Measurements from ENCODE around the gene CTAG1A.
"Not testable (repeated sequence)": the region's sequence is repeated elsewhere in the genome, so short reads cannot be mapped to it uniquely, and the experiment has no call there.

The CTAG1A gene

DNA sequence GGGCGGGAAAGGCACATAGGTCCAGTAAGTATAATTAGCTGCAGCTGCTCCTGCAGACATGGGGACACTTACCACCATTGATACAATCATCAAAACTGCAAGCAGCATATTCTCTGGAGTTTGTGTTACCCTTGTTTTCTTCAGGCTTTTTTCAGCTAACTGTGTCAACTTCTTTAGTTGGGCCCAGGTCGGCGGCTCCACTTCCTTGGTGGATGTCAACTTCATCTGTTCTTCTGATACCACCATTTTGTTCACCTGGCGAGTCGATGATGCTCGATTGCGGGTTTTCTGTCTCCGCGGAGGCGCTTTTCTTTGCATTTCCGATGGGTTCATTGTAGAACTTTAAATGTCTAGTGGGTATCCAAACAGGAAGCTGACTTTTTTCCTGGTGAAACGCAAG lies 26.2 kb downstream of the CTAG1A start:
- DNase-seq (ENCODE audit: low read depth in 1 of 2, low spot score in 1 of 2), result not testable (repeated sequence)

DNA sequence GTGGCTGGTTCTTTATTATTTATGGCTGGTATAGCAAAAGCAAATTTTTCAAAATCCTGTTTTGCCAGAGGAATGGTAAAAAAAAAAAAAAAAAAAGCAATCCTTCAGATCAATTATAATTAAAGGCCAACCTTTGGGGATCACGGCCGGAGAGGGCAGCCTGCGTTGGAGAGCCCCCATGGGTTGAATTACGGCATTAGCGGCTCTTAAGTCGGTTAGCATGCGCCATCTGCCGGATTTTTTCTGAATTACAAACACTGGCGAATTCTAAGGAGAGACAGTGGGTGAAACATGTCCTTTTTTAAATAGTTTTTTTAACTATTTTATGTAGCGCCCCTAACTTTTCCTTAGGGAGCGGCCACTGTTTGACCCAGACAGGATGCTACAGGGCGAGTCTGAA lies 28.7 kb downstream of the CTAG1A start:
- not testable (repeated sequence) for DNase-seq (ENCODE audit: low read depth in 1 of 2, low spot score in 1 of 2)

DNA sequence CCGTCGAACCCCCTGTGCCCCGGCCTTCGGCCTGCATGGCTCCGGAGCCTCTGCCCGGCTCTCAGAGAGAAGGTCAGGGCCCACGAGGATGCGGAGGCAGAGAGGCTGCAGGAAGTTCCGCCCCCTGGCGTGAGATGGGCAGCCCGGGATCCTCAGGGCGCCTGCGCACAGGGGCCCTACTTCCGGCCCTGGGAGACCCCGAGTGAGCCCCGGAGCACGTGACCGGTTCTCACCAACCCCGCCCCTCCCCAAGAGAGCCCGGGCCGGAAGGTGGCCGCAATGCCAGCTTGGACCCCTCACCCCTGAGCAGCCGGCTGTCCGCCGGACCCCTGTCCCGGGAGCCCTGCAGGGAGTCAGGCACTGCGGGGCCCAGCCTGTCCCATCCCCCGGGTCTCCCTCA lies 34.2 kb downstream of the CTAG1A start, which contains the start of gene CTAG1B:
Gene CTAG1B (minus strand): TSS at position 101 of the 400 bp plus-strand sequence. CDS start 64 bp downstream, at position 37.
- not testable (repeated sequence) for DNase-seq (ENCODE audit: low read depth in 1 of 2, low spot score in 1 of 2)

DNA sequence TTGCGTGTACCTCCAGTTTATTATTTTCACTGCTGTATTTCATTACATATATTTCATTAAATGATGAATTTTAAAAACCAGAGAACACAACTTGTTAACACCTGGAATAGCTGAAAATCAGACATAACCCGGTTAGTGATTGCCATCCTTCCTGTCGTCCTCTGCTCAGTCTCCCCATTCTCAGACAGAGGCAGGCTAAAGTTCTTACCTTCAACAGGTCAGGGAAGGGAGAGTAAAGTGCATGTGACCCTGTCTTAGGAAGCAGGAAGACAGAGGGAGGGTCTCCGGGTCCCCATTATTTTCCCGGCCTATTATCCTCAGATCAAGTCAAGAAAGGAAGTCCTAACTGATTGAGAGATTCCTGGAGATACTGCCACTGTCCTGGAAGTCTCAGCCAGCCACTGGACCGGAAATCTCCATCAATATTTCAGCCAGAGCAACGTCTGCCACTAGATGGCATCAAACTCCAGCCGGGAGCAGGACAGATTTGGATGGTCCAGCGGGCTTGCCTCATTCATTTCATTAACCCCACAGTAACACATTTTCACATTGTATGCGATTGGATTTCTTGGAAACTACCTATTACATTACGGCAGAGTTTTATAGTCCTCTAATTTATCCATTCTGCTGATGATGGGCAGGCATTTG lies 36.0 kb downstream of the CTAG1A start:
- not testable (repeated sequence) for DNase-seq (ENCODE audit: low read depth in 1 of 2, low spot score in 1 of 2)

DNA sequence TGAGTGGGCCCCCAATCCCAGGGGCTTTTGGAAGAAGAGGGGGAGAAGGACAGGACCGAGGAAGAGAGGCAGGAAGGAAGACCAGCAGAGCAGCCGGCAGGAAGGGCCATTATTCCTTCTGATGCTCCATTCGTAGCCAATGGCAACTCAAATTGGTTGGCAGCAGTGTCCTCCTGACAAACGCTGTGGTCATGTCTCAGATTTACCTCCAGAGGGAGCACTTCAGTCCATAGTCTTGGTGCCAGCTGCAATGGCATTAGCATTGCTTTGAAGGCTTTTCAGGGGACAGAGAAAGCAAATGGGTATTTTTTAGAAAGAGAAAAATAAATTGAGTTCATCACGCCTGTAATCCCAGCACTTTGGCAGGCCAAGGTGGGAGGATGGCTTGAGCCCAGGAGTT lies 44.0 kb downstream of the CTAG1A start:
- DNase-seq (ENCODE audit: low read depth in 1 of 2, low spot score in 1 of 2), result not testable (repeated sequence)

DNA sequence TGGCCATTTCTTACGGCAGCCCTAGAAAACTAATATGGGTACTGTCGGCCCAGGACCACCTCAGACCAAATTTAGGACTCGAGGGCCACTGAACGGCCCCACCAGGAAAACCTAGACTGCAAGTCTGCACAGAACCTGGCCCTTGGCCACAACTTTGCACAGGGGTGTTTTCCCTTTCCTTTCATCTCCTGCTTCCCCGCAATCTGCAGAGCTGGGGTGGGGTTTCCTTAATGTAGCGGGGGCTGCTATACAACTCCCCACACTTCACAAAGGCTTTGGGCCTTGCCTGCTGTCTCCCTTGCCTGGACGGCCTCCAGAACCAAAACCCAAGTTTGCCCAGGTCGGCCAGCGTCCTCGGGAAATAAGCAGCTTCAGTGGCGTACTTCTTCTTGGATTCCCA lies 46.0 kb downstream of the CTAG1A start:
- DNase-seq (ENCODE audit: low read depth in 1 of 2, low spot score in 1 of 2), result not testable (repeated sequence)

DNA sequence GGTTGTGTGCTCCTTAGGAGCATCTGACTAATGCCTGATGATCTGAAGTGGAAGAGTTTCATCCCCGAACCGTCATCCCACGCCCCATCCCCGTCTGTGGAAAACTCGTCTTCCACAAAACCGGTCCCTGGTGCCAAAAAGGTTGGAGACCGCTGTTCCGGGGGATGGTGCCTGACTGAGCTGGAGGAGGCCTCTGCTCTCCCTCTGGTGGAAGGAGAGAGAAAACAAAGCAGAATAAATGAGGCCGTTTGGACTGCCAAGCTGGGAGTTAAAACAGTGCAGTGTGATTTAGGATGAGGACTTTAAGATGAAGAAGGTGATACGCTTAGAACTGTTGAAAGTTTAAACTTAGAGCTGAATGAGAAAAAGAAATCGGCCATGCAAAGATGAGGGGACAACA lies 48.7 kb downstream of the CTAG1A start:
- DNase-seq (ENCODE audit: low read depth in 1 of 2, low spot score in 1 of 2), result not testable (repeated sequence)

All from stimulated activated CD4-positive, alpha-beta T cell treated with anti-CD3 and anti-CD28 coated beads, Interleukin-15, amount 100 ng/mL, for 1 hour (primary cell).